Eye (tissue), 1 donor: ENCODE data around the gene SOX1.
A peak's percentile ranks its signal among the peaks of the same experiment; 100 is the strongest.

Experiments
- DNase-seq: peaks from one replicate; pipeline ENCODE4 v3.0.0-alpha.2; 2015

The SOX1 gene

GRCh38 chr13:112067116-112067741, at the start of gene SOX1:
Gene SOX1, plus strand, starts transcription at chr13:112067149. Its CDS starts 510 bp downstream, at chr13:112067659.
- DNase-seq = peak; percentile 77

- no peak for DNase-seq
These were observed 42.4 kb upstream of the SOX1 start for GRCh38 chr13:112024577-112024976.

GRCh38 chr13:112027250-112027649, 39.7 kb upstream of the SOX1 start:
- DNase-seq = no peak

- DNase-seq = no peak
These were observed 38.5 kb upstream of the SOX1 start for GRCh38 chr13:112028481-112028880.

GRCh38 chr13:112029143-112029542, 37.8 kb upstream of the SOX1 start:
- no peak for DNase-seq

- no peak for DNase-seq
These were observed 34.6 kb upstream of the SOX1 start for GRCh38 chr13:112032186-112032993.

- DNase-seq = no peak
These were observed 32.7 kb upstream of the SOX1 start for GRCh38 chr13:112034231-112034630.

- DNase-seq = peak; percentile 34
These were observed 32.1 kb upstream of the SOX1 start for GRCh38 chr13:112034846-112035245.

- DNase-seq = no peak
These were observed 24.5 kb upstream of the SOX1 start for GRCh38 chr13:112042496-112042895.

GRCh38 chr13:112052213-112052612, 14.7 kb upstream of the SOX1 start:
- DNase-seq = peak; percentile 14

- peak; percentile 58 for DNase-seq
These were observed 13.7 kb upstream of the SOX1 start for GRCh38 chr13:112053167-112053743.

- peak; percentile 51 for DNase-seq
These were observed 13.0 kb upstream of the SOX1 start for GRCh38 chr13:112053744-112054615.

- peak; percentile 72 for DNase-seq
These were observed 12.3 kb upstream of the SOX1 start for GRCh38 chr13:112054616-112055015.

GRCh38 chr13:112055036-112055914, 11.7 kb upstream of the SOX1 start:
- DNase-seq = peak; percentile 63

- no peak for DNase-seq
These were observed 11.1 kb upstream of the SOX1 start for GRCh38 chr13:112055915-112056269.

- DNase-seq = peak; percentile 72
These were observed 10.6 kb upstream of the SOX1 start for GRCh38 chr13:112056284-112056727.

- peak; percentile 42 for DNase-seq
These were observed 10.1 kb upstream of the SOX1 start for GRCh38 chr13:112056739-112057438.

- DNase-seq = no peak
These were observed 9.6 kb upstream of the SOX1 start for GRCh38 chr13:112057439-112057735.

GRCh38 chr13:112057736-112058518, 9.0 kb upstream of the SOX1 start:
- DNase-seq = peak; percentile 56

GRCh38 chr13:112058519-112058873, 8.5 kb upstream of the SOX1 start:
- peak; percentile 27 for DNase-seq

GRCh38 chr13:112058941-112059340, 8.0 kb upstream of the SOX1 start:
- peak; percentile 8 for DNase-seq
